NCI-H82 (cell line): Measurements from ENCODE around the gene KCTD17.

Experiments
- DNase-seq: peaks from one replicate; lab custom pipeline; 2025; lab: John Stamatoyannopoulos, UW

The KCTD17 gene

DNA sequence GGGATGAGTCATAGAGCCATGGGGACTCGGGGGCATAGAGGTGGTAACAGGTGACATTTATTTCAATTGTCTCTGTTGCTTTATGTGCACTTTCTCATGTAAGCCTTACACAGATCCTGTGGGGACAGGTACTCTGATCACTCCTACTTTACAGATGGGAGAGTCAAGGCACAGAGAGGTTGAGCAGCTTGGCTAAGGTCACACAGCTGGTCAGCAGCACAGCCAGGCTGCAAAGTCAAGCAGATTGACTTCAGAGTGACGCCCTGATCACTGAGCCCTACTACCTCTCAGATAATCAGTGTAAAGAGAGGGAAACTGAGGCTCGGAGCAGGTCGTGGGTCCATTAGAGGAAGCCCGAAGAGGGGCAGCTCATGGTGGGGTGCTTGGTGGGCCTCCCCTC is 54.4 kb downstream of the KCTD17 start:
- no peak for DNase-seq

GRCh38 chr22:37107816-37108621 is 56.5 kb downstream of the KCTD17 start:
- no peak for DNase-seq

DNA sequence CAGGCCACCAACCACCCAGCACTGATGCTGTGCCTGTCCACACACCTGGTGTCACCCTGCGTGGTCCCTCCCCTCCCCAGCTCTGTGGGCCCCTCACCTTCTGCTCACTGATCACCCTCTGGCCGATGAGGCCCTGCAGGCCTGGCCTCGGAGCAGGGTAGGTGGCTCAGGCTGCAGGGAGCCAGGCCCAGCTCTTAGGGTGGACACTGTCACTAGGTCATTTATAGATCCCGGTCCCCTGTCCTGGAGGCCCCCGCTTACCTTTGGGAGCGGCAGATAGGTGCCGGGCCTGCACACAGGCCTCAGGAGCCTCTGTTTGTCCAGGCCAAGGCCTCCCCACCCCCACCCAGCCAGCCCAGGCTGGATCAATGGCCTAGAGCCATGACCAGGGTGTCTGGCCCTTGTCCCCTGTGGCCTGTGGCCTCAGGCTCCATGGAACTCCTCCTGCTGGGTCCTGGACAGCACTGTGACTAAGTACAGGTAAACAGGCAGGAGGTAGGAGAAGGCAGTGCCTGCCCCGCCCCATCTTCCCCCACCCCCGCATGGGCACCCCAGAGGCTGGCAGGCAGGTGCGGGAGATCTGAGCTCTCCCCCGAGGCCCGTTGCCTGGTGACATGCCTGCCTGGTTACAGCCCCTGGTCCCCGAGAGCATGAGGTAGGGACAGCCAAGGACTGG is 57.8 kb downstream of the KCTD17 start, which contains the start of gene TMPRSS6:
Gene TMPRSS6, minus strand, starts transcription at position 472 of the 676 bp plus-strand sequence. CDS start 6,296 bp downstream, outside the sequence.
- no peak for DNase-seq

- DNase-seq: no peak
Measured at GRCh38 chr22:37111156-37111717, 59.7 kb downstream of the KCTD17 start.

DNA sequence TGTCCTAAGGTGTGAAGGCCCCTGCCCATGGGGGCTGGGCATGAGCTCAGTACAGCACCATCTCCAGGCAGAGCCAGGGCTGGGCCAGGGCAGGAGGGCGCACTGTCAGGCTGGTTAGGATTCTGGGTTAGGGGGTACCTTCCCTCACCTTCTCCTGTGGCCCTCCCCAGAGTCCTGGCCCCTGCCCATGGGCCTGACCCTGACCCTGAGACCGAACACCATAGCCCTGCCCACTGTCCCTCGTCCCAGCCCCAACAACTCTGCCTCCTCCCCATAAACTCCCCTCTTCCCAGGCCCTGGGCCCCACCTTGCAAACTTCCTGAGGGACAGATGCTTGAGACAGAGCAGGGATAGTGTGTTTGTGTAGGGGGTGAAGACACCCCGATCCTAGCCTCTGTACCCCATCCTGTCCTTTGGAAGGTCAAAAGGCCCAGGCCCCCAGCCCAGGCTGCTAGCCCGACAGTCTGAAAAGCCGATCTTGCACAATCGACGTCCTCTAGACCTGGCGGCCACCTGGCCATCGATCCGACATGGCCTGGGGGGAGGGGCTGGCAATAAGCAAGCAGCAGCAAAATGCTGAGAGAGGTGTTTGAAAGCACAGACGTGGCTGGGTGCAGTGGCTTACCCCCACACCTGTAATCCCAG is 60.7 kb downstream of the KCTD17 start:
- DNase-seq: no peak
